Stimulated activated CD8-positive, alpha-beta memory T cell treated with anti-CD3 and anti-CD28 coated beads, Interleukin-12 subunit alpha, Interleukin-12 subunit beta, amount 100 ng/mL, for 24 hours (primary cell): ENCODE results near the gene NFIA.

Experiments
- DNase-seq: peaks from one replicate; pipeline ENCODE4 v3.0.0-alpha.2; 2020; ENCODE audit errors: extremely low read depth

The NFIA gene

DNA sequence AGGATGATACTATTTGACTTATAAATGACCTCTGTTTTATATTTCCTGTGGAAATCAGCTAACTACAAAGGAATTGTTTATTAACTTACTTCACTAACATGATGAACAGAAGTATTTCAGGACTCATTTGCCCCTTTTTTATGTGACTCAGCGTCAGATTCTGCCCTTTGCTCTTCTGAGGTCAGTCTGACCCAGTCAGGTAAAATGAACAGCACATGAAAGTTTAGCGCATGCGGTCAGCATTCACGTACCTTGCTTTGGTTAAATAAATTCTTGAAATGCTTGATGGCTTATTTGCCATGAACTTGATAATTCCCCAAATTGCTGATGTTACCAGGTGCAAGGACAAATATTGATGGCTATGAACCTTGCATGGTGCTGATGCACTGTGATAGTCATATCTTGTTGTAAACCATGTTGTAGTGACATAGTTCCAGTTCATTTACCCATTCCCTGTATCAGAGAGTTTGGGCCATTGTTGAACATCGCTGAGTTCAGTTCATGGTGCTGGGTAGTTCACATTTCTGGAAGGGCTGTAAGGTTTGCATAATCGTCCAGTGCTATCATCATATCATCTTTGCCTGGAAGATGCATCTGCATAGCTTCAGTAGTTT is 133.4 kb downstream of the NFIA start:
- no peak for DNase-seq

DNA sequence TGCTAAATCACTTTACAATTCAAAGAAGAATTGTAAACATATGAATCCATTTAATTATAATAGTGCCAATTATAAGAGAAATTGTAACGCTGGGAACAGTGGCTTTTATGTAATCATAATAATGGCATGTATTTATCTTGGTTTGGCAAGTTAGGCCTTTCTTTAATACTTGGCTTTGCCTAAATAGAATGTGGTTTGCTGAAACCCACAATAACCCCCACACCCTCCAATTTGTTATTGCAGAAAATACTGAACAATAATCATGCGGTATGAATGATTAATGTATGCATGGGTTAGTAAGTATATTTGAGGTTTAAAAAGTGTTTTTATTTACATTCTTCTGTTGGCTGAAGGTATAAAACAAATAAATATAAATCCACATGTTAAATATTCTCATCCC is 138.2 kb downstream of the NFIA start:
- DNase-seq, result no peak

DNA sequence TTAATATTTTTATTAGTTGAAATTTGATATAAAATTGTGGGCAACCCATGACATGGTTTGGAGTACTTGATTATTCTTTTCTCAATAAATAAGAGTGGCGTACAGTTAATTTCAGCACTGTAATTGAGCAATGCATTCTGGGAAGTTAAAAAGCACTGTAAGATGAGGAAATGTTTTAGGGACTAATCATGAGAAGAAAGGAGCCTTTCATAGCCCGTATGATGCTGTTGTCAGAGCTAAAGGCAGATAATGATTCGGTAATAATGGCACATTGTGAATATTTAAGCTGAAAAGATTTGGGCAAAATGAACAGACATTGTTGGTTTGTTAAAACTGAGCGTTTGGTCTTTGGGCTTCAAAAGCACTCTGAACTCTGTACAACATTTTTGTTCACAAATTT is 139.3 kb downstream of the NFIA start:
- no peak for DNase-seq

- no peak for DNase-seq
These were observed 139.9 kb downstream of the NFIA start for GRCh38 chr1:61222240-61222639.

DNA sequence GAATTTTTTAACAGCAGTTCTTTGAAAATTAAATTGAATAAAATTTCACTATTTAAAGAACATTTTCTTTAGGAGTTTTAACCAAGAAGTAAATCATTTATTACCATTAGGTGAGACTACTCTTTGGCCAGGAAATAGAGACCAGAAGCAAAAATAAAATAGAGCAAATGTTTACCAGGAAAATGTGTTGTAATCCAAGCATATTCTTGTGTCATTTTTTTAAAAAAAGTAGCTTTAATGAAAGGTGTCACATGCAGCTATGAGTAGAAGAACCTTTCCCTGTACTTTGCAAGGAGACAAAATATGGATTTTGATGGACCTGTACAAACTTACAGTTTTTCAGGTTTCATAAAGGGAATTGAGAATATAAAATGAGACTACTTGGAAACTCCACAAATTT is 140.8 kb downstream of the NFIA start:
- no peak for DNase-seq

- no peak for DNase-seq
These were observed 142.2 kb downstream of the NFIA start for GRCh38 chr1:61224609-61225008.

DNA sequence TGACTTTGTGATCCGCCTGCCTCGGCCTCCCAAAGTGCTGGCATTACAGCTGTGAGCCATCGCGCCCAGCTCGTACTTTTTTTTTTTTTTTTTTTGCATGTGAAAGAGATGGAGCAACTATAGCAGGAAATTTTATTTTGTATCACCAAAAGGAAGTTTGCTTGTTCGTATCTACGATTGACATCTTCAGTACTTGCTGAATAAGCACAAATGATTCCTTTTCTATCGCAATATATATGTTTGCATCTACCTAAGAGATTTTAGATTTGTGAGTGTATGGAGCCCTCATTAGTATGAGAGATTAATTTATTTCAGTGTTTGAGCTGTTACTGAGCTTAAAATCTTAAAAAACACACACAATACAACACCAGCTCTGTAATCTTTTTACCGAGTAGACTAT is 143.1 kb downstream of the NFIA start:
- no peak for DNase-seq

DNA sequence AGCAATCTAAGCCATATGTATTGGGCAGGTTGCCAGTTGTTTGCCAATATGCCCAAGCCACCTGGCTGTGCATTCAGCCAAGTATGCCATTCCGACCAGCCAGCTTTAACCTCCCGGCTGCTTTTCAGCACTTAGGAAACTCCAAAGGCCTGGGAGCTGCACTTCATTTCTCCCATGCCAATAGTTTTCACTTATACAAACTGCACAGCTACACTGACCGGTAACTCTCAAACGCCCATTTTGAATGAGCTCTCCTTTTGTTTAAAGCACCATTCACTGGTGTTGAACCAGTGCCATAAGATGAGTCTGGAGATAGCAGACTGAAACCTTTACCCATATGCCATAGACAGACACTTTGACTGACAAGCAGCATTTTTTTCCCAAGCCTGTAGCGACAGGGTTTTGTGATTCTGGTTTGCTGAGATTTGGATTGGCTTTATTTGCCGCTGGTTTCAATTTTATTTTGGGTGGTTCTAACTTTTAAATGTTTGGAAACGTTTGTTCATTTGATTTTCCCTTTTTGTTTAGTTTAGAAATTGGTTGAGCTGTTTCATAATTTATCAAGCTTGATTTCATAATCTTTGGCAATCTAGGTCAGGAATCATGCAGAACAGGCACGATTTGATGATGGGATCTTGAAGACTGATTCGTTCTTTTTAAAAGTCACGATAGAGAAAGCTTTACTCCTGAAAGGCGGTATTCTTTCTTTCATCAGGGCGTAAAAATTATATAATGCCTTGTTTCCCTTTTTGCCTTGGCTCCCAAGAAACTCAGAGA is 144.6 kb downstream of the NFIA start:
- DNase-seq, result no peak

GRCh38 chr1:61227857-61228550 is 145.6 kb downstream of the NFIA start:
- no peak for DNase-seq

DNA sequence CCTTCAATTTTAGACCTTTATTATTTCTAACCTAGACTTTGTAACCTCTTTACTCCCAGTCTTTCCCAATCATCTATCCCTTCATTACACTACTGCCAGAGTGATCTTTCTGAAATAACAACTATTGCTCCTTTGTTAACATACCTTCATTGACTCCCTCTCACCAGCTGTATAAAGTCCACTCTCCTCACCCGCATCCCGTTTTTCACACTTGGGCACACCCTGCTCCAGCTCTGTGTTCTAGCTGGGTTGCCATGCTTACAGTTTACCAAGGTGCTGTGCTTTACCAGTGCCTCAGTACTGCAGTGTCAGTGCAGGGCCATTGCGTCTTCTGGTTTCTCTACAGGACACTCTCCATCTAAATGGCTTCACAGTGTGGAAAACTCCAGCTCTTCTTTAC is 148.2 kb downstream of the NFIA start:
- no peak for DNase-seq

GRCh38 chr1:61231795-61232194 is 149.4 kb downstream of the NFIA start:
- no peak for DNase-seq

DNA sequence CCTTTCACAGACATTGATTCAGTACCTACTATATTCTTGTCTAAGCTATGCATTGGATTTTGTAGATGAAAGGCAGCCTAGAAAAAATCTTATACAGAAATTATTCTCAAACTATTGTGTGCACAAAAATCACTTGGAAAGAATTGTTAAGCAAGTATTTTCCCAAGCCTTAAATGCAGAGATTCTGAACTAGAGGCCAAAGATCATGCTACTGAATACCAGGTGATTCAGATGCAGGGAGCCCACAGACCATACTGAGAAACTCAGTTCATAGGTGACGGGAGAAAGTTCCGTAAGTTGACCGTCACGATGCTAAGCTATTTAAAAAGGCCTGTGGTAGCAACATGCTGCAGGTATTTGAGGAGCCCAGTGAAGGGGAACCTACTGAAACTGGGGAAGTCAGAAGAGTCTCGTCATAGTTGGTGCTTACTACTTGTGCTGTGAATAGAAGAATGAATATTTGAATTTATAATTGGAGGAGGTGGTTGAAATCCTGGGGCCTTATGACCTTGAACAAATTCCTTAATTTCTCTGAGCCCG is 150.8 kb downstream of the NFIA start:
- DNase-seq, result no peak

GRCh38 chr1:61234587-61234919 is 152.2 kb downstream of the NFIA start:
- DNase-seq, result no peak

GRCh38 chr1:61237147-61237546 is 154.8 kb downstream of the NFIA start:
- no peak for DNase-seq

GRCh38 chr1:61237659-61238358 is 155.4 kb downstream of the NFIA start:
- no peak for DNase-seq

GRCh38 chr1:61238359-61238665 is 156.0 kb downstream of the NFIA start:
- DNase-seq, result no peak

- no peak for DNase-seq
These were observed 158.5 kb downstream of the NFIA start for GRCh38 chr1:61240878-61241277.

DNA sequence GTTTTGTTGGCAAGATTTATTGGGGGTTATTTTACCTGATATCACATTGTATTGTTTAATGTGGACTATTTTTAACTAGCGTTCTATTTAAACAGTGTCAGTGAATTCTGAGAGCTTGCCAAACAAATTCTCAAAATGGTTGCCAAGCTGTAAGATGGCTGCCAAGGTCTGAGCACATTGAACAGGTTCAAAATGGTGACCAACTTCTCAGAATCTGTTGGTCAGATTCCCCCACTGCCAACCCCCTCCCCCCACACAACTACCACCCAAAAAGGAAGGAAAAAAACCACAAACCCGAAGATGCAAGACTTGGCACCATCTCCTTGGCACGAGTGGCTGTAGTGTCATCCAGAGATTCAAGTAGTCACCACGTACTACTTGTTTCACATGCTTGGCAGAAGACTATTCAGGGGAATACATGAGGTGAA is 159.1 kb downstream of the NFIA start:
- no peak for DNase-seq

GRCh38 chr1:61241973-61242381 is 159.6 kb downstream of the NFIA start:
- no peak for DNase-seq

GRCh38 chr1:61244114-61244513 is 161.8 kb downstream of the NFIA start:
- no peak for DNase-seq

- no peak for DNase-seq
These were observed 163.5 kb downstream of the NFIA start for GRCh38 chr1:61245696-61246400.
